Measurements from ENCODE around the gene RAN.
"Not testable (repeated sequence)": the region's sequence is repeated elsewhere in the genome, so short reads cannot be mapped to it uniquely, and the experiment has no call there.

- not testable (repeated sequence) for TF ChIP-seq CTCF (IDR thresholded peaks at IDR 0.05; ENCODE audit: low read length); EZH2 (optimal IDR thresholded peaks at IDR 0.05; ENCODE audit: low read depth, low read length); EZH2phosphoT487 (IDR thresholded peaks at IDR 0.05; ENCODE audit: low read length)
Measured at GRCh38 chr12:130887190-130887589, 15.3 kb downstream of the RAN start.
